ENCODE measurements around the gene PSMA7.

Gene PSMA7

GRCh38 chr20:62170536-62170935 lies 27.3 kb upstream of the PSMA7 start:
- no peak for DNase-seq

GRCh38 chr20:62168890-62169435 lies 25.8 kb upstream of the PSMA7 start:
- DNase-seq: no peak

GRCh38 chr20:62168061-62168460 lies 24.9 kb upstream of the PSMA7 start:
- no peak for DNase-seq

DNA sequence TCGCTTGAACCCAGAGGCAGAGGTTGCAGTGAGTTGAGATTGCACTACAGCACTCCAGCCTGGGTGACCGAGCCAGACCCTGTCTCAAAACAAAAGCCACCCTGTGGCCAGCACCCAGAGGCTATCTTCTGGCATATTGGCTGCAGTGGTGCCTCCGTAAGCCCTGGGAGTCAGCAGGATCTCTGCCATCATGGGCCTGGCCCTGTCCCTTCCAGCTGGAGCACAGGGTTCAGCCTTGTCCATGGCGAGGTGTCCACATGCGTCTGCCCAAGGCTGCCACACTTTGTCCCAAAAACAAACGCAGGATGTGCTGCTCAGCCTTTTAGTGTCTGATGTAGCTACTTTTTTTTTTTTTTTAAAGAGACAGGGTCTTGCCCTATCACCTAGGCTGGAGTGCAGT lies 24.3 kb upstream of the PSMA7 start:
- DNase-seq: no peak

GRCh38 chr20:62165762-62166399 lies 22.7 kb upstream of the PSMA7 start:
- DNase-seq: no peak

- no peak for DNase-seq
Observed at GRCh38 chr20:62164879-62165761, 21.9 kb upstream of the PSMA7 start.

DNA sequence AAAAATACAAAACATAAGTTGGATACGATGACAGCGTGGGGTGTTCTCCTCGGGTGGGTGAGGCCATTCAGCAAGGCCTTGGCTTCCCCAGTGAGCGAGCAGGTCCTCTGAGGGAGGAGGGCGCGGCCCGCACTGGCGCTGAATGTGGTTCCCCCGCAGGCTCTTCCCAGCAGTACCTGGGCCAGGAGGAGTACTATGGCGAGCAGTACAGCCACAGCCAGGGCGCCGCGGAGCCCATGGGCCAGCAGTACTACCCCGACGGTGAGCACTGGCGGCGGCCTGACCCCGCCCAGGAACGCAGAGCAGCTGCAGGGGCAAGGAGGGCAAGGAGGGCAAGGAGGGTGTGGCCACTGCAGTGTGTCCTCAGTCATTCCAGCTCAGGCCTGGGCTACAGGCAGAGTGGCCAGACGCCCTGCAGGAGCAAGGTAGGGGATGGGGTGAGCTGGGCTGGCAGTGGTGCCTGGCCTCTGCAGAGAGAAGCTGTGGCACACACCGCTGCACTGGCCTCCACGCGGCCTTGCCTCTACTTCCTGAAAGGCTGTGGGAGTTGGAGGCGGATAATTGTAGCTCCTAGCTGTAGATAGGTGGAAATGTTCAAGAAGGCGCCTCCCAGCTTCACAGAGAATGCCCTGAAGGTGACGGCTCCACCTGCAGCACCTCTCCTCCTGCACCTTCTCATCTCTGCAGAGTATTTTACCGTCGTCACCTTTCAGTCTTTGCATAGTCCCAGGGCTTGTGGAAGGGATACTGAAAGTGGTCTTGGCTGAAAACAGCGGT lies 21.0 kb upstream of the PSMA7 start:
- DNase-seq: no peak

DNA sequence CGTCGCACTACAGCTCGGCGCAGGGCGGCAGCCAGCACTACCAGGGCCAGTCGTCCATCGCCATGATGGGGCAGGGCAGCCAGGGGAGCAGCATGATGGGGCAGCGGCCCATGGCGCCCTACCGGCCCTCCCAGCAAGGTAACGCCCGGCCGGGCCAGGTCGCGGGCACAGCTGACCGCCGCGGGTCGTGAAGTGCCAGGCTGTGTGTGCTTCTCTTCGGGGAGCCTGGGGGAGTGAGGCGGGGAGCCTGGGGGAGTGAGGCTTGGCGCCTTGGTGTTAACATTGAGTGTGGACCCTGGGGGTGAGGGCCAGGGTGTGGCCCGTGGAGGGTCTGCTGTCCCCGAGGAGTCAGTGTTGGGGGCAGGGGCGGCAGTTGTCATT lies 20.3 kb upstream of the PSMA7 start:
- DNase-seq: no peak

DNA sequence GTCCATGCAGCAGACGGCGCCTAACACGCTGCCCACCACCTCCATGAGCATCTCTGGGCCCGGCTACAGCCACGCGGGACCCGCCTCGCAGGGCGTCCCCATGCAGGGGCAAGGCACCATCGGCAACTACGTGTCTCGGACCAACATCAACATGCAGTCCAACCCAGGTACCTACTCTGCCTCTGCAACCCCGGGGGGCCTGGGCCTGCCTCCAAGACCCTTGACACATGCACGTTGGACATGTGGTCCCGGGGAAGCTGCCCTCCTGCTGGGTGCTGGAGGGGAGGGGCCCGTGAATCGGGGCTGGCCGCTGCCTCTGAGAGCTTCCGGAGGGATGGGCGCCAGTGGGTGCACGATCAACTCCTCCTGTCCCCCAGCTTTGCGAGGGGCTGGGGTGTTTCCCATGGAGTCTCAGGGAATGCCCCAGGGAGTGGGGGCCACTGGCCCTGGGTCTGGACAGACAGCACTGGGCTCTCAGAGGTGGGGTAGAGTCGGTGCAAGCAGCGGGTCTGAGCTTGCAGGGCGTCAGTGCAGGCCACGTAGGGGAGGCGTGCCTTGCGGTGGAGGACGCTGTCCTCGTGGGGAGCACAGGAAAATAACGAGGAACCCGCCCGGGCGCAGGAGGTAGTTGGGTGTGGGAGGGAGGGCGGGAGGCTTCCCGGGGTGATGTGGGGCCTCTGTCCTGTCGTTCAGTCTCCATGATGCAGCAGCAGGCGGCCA lies 19.7 kb upstream of the PSMA7 start:
- DNase-seq: no peak

- no peak for DNase-seq
Observed at GRCh38 chr20:62161347-62161746, 18.2 kb upstream of the PSMA7 start.

DNA sequence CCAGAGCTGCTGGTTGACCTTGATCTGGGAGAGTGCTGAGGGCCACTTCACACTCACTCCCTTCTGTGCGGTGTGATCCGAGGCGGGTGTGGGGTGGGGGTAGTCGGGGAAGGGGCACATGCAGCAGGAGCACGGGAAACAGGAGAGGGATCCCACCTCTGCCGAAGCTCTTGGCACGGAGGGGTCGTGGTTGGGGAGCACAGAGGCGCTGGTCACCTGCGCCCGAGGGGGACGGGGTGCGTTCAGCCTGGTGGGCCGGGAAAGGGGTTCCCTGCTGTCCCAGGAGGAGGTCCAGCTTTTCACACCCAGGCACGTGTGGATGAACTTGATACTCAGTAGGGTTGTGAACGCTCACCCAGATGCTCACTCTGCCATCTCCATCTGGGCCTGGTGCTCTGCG lies 17.7 kb upstream of the PSMA7 start:
- DNase-seq: no peak

GRCh38 chr20:62160253-62160652 lies 17.1 kb upstream of the PSMA7 start:
- no peak for DNase-seq

- DNase-seq: peak; percentile 91
Observed at GRCh38 chr20:62159839-62160238, 16.6 kb upstream of the PSMA7 start.

DNA sequence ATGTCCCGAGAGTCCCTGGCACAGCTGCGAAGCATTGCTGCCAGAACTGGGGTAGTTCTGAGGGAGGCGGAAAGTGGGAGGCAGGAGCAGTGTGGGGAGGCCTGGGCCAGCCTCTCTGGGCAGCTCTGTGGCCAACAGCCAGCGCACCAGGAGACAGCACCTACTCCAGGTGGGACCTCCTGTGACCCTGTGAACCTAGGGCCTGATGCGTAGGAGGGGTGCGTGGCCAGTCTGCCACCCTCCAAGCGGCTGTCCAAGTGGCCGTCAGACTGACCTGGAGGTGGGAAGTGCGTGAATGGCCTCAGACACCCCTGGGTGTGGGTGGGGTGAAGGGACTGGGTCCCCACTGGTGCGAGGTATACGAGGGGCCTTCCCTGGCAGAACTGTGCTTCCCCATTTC lies 15.9 kb upstream of the PSMA7 start:
- no peak for DNase-seq

- no peak for DNase-seq
Observed at GRCh38 chr20:62158541-62158940, 15.3 kb upstream of the PSMA7 start.

DNA sequence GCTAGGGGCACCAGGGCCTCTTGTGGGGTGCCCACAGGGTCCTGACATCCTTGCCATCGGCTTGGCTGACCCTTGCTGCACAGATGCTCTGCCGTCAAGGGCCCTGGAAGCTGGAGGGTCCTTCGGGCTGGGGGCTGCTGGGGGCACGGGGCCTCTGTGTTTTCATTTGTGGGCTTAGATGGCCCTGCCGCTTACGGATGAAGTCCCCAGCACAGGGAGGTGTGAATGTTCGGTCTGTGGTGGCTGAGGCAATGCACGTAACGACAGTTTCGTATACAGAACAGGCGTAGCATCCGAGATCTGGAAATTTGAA lies 14.8 kb upstream of the PSMA7 start:
- DNase-seq: no peak

DNA sequence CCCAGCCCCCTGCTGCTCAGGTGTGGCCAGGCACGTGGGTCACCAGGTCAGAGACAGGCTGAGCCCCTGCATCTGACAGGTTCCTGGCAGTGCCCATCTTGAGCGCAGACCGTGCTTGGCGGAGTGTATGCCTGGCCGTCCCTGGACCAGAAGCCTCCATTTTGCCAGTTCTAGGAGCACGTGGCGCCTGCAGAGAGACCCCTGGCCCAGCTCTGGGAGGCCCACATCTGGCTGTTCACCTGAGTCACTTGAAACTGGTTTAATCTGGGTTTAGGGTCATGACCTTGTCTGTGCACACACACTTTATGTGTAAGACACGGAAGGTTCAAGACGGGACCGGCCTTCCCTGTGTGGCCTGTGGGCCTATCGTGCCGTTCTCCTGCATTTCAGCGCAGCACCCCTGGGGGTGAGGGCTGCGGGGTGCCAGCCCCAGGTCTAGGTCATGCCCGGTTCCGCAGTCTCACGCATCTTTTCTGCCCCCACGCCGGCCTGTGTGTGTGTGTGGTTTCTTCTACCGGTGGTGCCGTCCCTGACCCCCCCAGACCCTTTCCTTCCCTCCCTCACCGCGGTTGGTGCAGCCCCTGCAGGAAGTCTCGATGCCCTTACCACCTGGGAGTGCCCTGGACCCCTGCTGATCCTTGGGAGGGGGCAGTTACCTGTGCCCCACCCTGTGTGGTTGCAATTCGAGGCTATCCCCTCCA lies 14.3 kb upstream of the PSMA7 start:
- no peak for DNase-seq

- DNase-seq: peak; percentile 76
Observed at GRCh38 chr20:62156592-62157386, 13.6 kb upstream of the PSMA7 start.

GRCh38 chr20:62156254-62156556 lies 13.0 kb upstream of the PSMA7 start:
- no peak for DNase-seq

GRCh38 chr20:62155428-62156253 lies 12.4 kb upstream of the PSMA7 start:
- no peak for DNase-seq

Measured in activated CD4-positive, alpha-beta T cell treated with anti-CD3 and anti-CD28 coated beads, Interleukin-2, Interleukin-6, amounts not matched to agents 100 ng/mL and 50 ng/mL, durations not matched to agents 16 hours and 8 hours (primary cell).